H1 (cell line): ENCODE data around the gene PAX7.

Experiments
- CHD2 ChIP-seq: IDR thresholded peaks from 2 replicates; pipeline ENCODE4 v1.6.1; 2012; ENCODE audit warnings: low read length, improper control_type of control experiment
- EZH2 ChIP-seq: fragments of 200-600 bp; sonication (generic); IDR thresholded peaks from 2 replicates; pipeline ENCODE4 v1.7.1; 2012; ENCODE audit warnings: low read depth, mild to moderate bottlenecking, moderate library complexity, low read length, inconsistent platforms; ENCODE audit not compliant: severe bottlenecking
- GABPA ChIP-seq: IDR thresholded peaks from 2 replicates; pipeline ENCODE4 v1.6.1; 2011; ENCODE audit warnings: mild to moderate bottlenecking, low read length, moderate library complexity, borderline replicate concordance; ENCODE audit not compliant: insufficient read depth
- HDAC6 ChIP-seq: IDR thresholded peaks from one replicate; pipeline ENCODE4 v1.7.1; 2012; ENCODE audit warnings: low read depth, mild to moderate bottlenecking, inconsistent platforms, low read length, moderate library complexity
- POLR2A ChIP-seq, 2 experiments: IDR thresholded peaks; 1 replicate in 1 of 2; 2 replicates in 1 of 2; pipeline ENCODE4 v1.6.1; 2011; ENCODE audit warnings: low read depth in 2 of 2, low read length in 2 of 2, mild to moderate bottlenecking in 2 of 2; ENCODE audit errors: control extremely low read depth in 1 of 2
- TF ChIP-seq, protein P1 (sequence below), 3 experiments: IDR thresholded peaks; 1 replicate in 2 of 3; 2 replicates in 1 of 3; pipeline versions ENCODE4 v1.5.1 to v1.6.1; 2011; ENCODE audit warnings: low read length in 3 of 3, mild to moderate bottlenecking in 3 of 3, inconsistent platforms in 2 of 3, low read depth in 1 of 3, moderate library complexity in 1 of 3; ENCODE audit not compliant: insufficient read depth in 1 of 3; ENCODE audit errors: control extremely low read depth in 1 of 3

DNA sequence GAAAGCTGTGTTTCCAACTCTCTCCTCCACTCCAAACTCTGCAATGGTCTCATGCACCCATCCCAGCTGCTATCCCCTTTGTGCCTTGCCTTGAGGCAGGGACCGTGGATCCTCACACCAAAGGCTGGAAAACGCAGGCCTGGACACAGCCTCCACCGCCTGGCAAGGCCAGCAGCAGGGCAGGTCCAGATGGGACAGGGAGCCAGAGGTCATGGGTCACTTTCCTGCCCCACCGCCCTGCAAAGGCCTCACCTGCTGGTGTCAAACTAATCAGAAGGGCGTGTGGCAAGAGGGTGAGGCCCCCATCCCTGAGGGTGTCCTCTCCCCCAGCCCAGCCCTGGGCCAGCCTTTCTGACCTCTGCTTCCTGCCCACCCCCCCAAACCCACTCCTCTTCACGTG lies 106.3 kb downstream of the PAX7 start:
- TF ChIP-seq POLR2A (IDR thresholded peaks at IDR 0.05; ENCODE audit: control extremely low read depth in 1 of 2, low read depth in 2 of 2, low read length in 2 of 2) (no peak), HDAC6 (no peak), GABPA (no peak), EZH2 (no peak), CHD2 (no peak)
- TF ChIP-seq, protein P1, sequence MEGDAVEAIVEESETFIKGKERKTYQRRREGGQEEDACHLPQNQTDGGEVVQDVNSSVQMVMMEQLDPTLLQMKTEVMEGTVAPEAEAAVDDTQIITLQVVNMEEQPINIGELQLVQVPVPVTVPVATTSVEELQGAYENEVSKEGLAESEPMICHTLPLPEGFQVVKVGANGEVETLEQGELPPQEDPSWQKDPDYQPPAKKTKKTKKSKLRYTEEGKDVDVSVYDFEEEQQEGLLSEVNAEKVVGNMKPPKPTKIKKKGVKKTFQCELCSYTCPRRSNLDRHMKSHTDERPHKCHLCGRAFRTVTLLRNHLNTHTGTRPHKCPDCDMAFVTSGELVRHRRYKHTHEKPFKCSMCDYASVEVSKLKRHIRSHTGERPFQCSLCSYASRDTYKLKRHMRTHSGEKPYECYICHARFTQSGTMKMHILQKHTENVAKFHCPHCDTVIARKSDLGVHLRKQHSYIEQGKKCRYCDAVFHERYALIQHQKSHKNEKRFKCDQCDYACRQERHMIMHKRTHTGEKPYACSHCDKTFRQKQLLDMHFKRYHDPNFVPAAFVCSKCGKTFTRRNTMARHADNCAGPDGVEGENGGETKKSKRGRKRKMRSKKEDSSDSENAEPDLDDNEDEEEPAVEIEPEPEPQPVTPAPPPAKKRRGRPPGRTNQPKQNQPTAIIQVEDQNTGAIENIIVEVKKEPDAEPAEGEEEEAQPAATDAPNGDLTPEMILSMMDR (IDR thresholded peaks at IDR 0.05; ENCODE audit: control extremely low read depth in 1 of 3, insufficient read depth in 1 of 3, low read depth in 1 of 3, low read length in 3 of 3) = no peak
